Right lobe of liver (tissue), 6 donors: Measurements from ENCODE around the gene RABL6. TPM values are rescaled to one million over a fixed set of nuclear protein-coding genes. Genes with fewer than 3 reads are reported as not detected.
A peak's percentile ranks its signal among the peaks of the same experiment; 100 is the strongest.
"Not testable (repeated sequence)": the region's sequence is repeated elsewhere in the genome, so short reads cannot be mapped to it uniquely, and the experiment has no call there.

Source experiments
- ATAC-seq, 4 donors: fragments of 200-7000 bp; cut with Tn5 transposase; one replicate each; pipeline ENCODE4 v1.9.1; 2020; ENCODE audit warnings: mild to moderate bottlenecking in 4 of 4, moderate library complexity in 4 of 4
- DNase-seq, 3 donors: peaks; one replicate each; pipeline ENCODE4 v3.0.0-alpha.2; 2020
- H3K27ac ChIP-seq, 3 donors: fragments of 200-600 bp; one replicate each; pipeline ENCODE4 v1.8.0; 2022
- H3K27me3 ChIP-seq, 2 donors: fragments of 200-600 bp; one replicate each; pipeline ENCODE4 v1.8.0; 2022
- H3K36me3 ChIP-seq, 4 donors: fragments of 200-600 bp; sonication (generic) in 1 of 4; one replicate each; pipeline versions ENCODE4 v1.5.1 to v1.8.0; 2017 to 2022; ENCODE audit warnings: control low read depth in 1 of 4
- H3K4me1 ChIP-seq, 4 donors: fragments of 200-600 bp; sonication (generic) in 1 of 4; one replicate each; pipeline versions ENCODE4 v1.5.1 to v1.8.0; 2017 to 2022; ENCODE audit warnings: control low read depth in 1 of 4
- H3K4me3 ChIP-seq, 3 donors: fragments of 200-600 bp; one replicate each; pipeline ENCODE4 v1.8.0; 2022
- H3K9me3 ChIP-seq, 4 donors: fragments of 200-600 bp; sonication (generic) in 1 of 4; one replicate each; pipeline versions ENCODE4 v1.5.1 to v1.8.0; 2017 to 2022; ENCODE audit warnings: control low read depth in 1 of 4
- CTCF ChIP-seq, 4 donors: fragments of 200-600 bp in 3 of 4; fragments of 450-650 bp in 1 of 4; IDR thresholded peaks; one replicate each; pipeline versions ENCODE4 v1.5.1 to v1.8.0; 2016 to 2022; ENCODE audit warnings: antibody characterized with exemption in 4 of 4, mild to moderate bottlenecking in 2 of 4
- POLR2A ChIP-seq: fragments of 450-650 bp; IDR thresholded peaks from one replicate; pipeline ENCODE4 v1.6.1; 2017; ENCODE audit warnings: antibody characterized with exemption, mild to moderate bottlenecking
- WGBS: methylation state at CpG from one replicate; pipeline ENCODE4 v1.1.6; 2018; ENCODE audit warnings: low coverage, low lambda C conversion rate; ENCODE audit not compliant: insufficient coverage; ENCODE audit errors: missing lambda C conversion rate; 5-methylcytosine and 5-hydroxymethylcytosine counted together
- intact Hi-C, 2 donors: fragments of 100-400 bp; cut with DNase I; formaldehyde crosslinking; loops; one replicate each; pipeline versions ENCODE4 v1.11.2 to v1.14.1; 2022
- total RNA-seq, 6 experiments: library from RNA; depleted of rRNA in 2 of 6; stranded (reverse); fragments of >200 nt in 2 of 6; fragmentation: NEBNext Ultra II Directional in 3 of 6; extraction: Animal tissue kit (Norgen Biotek cat#: 25700) in 3 of 6; gene quantifications; one replicate each; pipeline versions ENCODE4 v1.1.0 to v1.2.4, GENCODE V29; 2016 to 2023
- donor health status: DM: no; HTN: yes; CAD: no.
- donor health status: DM: no; HTN: no; CAD: no.
- donor health status: DM: no; HTN: no; CAD: no.
- donor health status: DM: no; HTN: yes; CAD: no.
- donor health status: DM: no; HTN: yes; CAD: no.

The RABL6 gene
- total RNA-seq, 6 experiments from 2014 or later: 8.0 to 14.8 (median 12.4) TPM

- Histone ChIP-seq H3K4me1 (no peaks in the 10 kb centered on the region), H3K27me3 (no peaks in the 10 kb centered on the region), H3K9me3 (no peaks in the 10 kb centered on the region), H3K27ac (no peak overlapping the region), H3K4me3 (no peak overlapping the region), H3K36me3 (peaks cover 0 to 23% (median 4%) of the 10 kb centered on the region in 4 donors)
- TF ChIP-seq POLR2A: no peak
- DNase-seq: peak in 1 of 3 donors; percentile 32
- intact Hi-C loops: no loop called here
- ATAC-seq: no peak
- 93% methylated on average over 13 of the region's 30 CpGs for WGBS
These were observed 23.4 kb downstream of the RABL6 start for GRCh38 chr9:136831002-136831719.

GRCh38 chr9:136831720-136832104 is 24.0 kb downstream of the RABL6 start:
- TF ChIP-seq CTCF (IDR thresholded peaks at IDR 0.05) (no peak), POLR2A (no peak)
- 92% methylated on average over 8 of the region's 23 CpGs for WGBS
- intact Hi-C loops: no loop called here
- Histone ChIP-seq H3K27me3 (no peaks in the 10 kb centered on the region), H3K4me1 (no peaks in the 10 kb centered on the region), H3K9me3 (no peaks in the 10 kb centered on the region), H3K4me3 (no peak overlapping the region), H3K36me3 (peaks cover 0 to 17% (median 4%) of the 10 kb centered on the region in 4 donors), H3K27ac (no peak overlapping the region)
- DNase-seq (peak in 2 of 3 donors; percentile 45 to 50), ATAC-seq (no peak)

GRCh38 chr9:136832581-136832980 is 24.8 kb downstream of the RABL6 start:
- Histone ChIP-seq H3K36me3 (peaks cover 0 to 17% (median 4%) of the 10 kb centered on the region in 4 donors), H3K27me3 (no peaks in the 10 kb centered on the region), H3K4me3 (no peak overlapping the region), H3K27ac (no peak overlapping the region), H3K4me1 (no peaks in the 10 kb centered on the region), H3K9me3 (no peaks in the 10 kb centered on the region)
- 78% methylated on average over 3 of the region's 9 CpGs for WGBS
- TF ChIP-seq CTCF (IDR thresholded peaks at IDR 0.05) (no peak), POLR2A (no peak)
- peak in 1 of 3 donors; percentile 46 for DNase-seq
- intact Hi-C loops: no loop called here
- no peak for ATAC-seq

- 100% methylated on average over 2 of the region's 16 CpGs for WGBS
- H3K4me3 ChIP-seq, H3K9me3 ChIP-seq, intact Hi-C loops, H3K27ac ChIP-seq, H3K27me3 ChIP-seq, ATAC-seq, H3K4me1 ChIP-seq: not testable (repeated sequence)
- DNase-seq: peak in 1 of 3 donors; percentile 31
- peaks cover 0 to 17% (median 4%) of the 10 kb centered on the region in 4 donors for H3K36me3 ChIP-seq
These were observed 25.8 kb downstream of the RABL6 start for GRCh38 chr9:136833381-136834048.

GRCh38 chr9:136835162-136835931 is 27.6 kb downstream of the RABL6 start:
- H3K36me3 ChIP-seq: peaks cover 0 to 10% (median 3%) of the 10 kb centered on the region in 4 donors
- DNase-seq (peak in 2 of 3 donors; percentile 45 to 50), ATAC-seq (no peak)
- TF ChIP-seq CTCF (IDR thresholded peaks at IDR 0.05) (no peak), POLR2A (no peak)
- H3K4me1 ChIP-seq: no peaks in the 10 kb centered on the region
- intact Hi-C loops: no loop called here
- H3K9me3 ChIP-seq: no peaks in the 10 kb centered on the region
- no peak overlapping the region for H3K4me3 ChIP-seq
- no CpG with 5 or more reads among the region's 36 CpGs for WGBS
- H3K27ac ChIP-seq: no peak overlapping the region
- H3K27me3 ChIP-seq: no peaks in the 10 kb centered on the region
